GM23338 (cell line): Measurements from ENCODE around the gene TIMM17A. TPM values are rescaled to one million over a fixed set of nuclear protein-coding genes. Genes with fewer than 3 reads are reported as not detected.

Experiments
- EZH2phosphoT487 ChIP-seq: fragments of 200-600 bp; sonication (generic); IDR thresholded peaks from one replicate; pipeline ENCODE4 v1.8.1; 2018; ENCODE audit warnings: antibody characterized with exemption; ENCODE audit not compliant: unreplicated experiment
- POLR2AphosphoS5 ChIP-seq: IDR thresholded peaks from 2 replicates; pipeline ENCODE4 v1.6.1; 2016; ENCODE audit warnings: antibody characterized with exemption, low read depth
- STAT1 ChIP-seq: IDR thresholded peaks from one replicate; pipeline ENCODE4 v1.6.1; 2016; ENCODE audit warnings: antibody characterized with exemption; ENCODE audit not compliant: unreplicated experiment
- ZNF114 ChIP-seq: fragments of 250-450 bp; sonication (Bioruptor Pico); IDR thresholded peaks from 2 replicates; pipeline ENCODE4 v1.5.0; 2020; ENCODE audit warnings: mild to moderate bottlenecking, moderate library complexity
- ZNF462 ChIP-seq: fragments of 250-450 bp; sonication (Bioruptor Pico); IDR thresholded peaks from 2 replicates; pipeline ENCODE4 v1.5.0; 2020; ENCODE audit warnings: mild to moderate bottlenecking, moderate library complexity
- polyA plus RNA-seq: library from polyadenylated mRNA; unstranded; fragments of >200 nt; fragmentation: Nextera tagmentation; extraction: Ambion mirVana; gene quantifications from 2 replicates; pipeline ENCODE4 v1.2.1, GENCODE V29; 2016
- total RNA-seq: library from RNA; depleted of rRNA; stranded (reverse); fragments of >200 nt; shearing (Covaris generic); gene quantifications from 2 replicates; pipeline ENCODE4 v1.2.3, GENCODE V29; 2014
- TF ChIP-seq, protein P1 (sequence below): IDR thresholded peaks from one replicate; pipeline ENCODE4 v1.6.1; 2018; ENCODE audit warnings: antibody characterized with exemption; ENCODE audit not compliant: unreplicated experiment

TIMM17A gene
- total and polyA plus RNA-seq, 2 experiments from 2014 or later, result 38.5 to 60.0 TPM

DNA sequence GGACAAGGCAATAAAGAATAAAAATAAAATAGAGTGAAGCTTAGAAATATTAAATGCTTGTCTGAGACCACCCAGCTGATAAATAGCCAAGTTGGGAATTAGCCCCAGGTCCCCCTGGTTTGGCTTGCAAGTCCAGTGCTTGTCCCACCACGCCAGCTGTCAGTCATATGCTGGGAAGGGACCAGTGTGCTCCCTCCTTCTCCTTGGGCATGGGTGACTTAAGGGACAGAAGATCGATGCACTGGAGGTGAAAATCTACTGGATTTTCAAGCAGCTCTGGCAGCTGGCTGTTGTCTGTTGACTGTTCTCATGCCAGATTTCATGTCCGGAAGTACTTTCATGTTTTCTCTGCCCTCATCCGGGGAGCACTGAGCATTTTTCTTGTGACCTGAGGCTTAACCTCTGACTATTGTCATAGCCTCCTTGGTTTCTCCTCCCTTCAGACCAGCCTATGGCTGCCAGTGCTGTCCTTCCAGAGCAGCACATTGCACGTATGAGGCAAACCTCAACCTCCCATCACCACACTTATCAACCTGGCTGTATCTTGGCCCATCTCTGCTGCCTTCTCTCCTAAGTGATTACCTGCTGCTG, 21.4 kb upstream of the TIMM17A start (continued):
- no peak for TF ChIP-seq ZNF462 (CRISPR knock-in tag)
- TF ChIP-seq, protein P1, sequence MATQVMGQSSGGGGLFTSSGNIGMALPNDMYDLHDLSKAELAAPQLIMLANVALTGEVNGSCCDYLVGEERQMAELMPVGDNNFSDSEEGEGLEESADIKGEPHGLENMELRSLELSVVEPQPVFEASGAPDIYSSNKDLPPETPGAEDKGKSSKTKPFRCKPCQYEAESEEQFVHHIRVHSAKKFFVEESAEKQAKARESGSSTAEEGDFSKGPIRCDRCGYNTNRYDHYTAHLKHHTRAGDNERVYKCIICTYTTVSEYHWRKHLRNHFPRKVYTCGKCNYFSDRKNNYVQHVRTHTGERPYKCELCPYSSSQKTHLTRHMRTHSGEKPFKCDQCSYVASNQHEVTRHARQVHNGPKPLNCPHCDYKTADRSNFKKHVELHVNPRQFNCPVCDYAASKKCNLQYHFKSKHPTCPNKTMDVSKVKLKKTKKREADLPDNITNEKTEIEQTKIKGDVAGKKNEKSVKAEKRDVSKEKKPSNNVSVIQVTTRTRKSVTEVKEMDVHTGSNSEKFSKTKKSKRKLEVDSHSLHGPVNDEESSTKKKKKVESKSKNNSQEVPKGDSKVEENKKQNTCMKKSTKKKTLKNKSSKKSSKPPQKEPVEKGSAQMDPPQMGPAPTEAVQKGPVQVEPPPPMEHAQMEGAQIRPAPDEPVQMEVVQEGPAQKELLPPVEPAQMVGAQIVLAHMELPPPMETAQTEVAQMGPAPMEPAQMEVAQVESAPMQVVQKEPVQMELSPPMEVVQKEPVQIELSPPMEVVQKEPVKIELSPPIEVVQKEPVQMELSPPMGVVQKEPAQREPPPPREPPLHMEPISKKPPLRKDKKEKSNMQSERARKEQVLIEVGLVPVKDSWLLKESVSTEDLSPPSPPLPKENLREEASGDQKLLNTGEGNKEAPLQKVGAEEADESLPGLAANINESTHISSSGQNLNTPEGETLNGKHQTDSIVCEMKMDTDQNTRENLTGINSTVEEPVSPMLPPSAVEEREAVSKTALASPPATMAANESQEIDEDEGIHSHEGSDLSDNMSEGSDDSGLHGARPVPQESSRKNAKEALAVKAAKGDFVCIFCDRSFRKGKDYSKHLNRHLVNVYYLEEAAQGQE, result no peak
- no peak for TF ChIP-seq EZH2phosphoT487
- no peak for TF ChIP-seq STAT1
- no peak for TF ChIP-seq ZNF114
- TF ChIP-seq POLR2AphosphoS5, result no peak
